Astrocyte of the cerebellum (primary cell): Measurements from ENCODE around the gene DTNBP1.

Experiments
- DNase-seq: peaks from one replicate; pipeline ENCODE4 v3.0.0-alpha.2; 2011; ENCODE audit warnings: low read depth
- H3K4me3 ChIP-seq: 2 replicates; pipeline ENCODE4 v1.5.1; 2011; ENCODE audit warnings: mild to moderate bottlenecking, low read depth, low read length, moderate library complexity
- CTCF ChIP-seq: IDR thresholded peaks from 2 replicates; pipeline ENCODE4 v1.5.1; 2012; ENCODE audit warnings: low read length, low read depth, moderate library complexity, mild to moderate bottlenecking; ENCODE audit errors: missing control alignments
- in situ Hi-C: cut with HindIII; loops from 2 replicates; pipeline ENCODE4 v1.10.0; 2017; ENCODE audit warnings: low sequenced_read_pairs

Gene DTNBP1

GRCh38 chr6:15596186-15596896 lies 66.5 kb downstream of the DTNBP1 start:
- in situ Hi-C loops = no loop called here
- no peak for TF ChIP-seq CTCF
- DNase-seq = no peak
- H3K4me3 ChIP-seq = no peak overlapping the region

- no peak overlapping the region for H3K4me3 ChIP-seq
- in situ Hi-C loops = no loop called here
- DNase-seq = no peak
- no peak for TF ChIP-seq CTCF
Observed at GRCh38 chr6:15595461-15596173, 67.2 kb downstream of the DTNBP1 start.

- DNase-seq = no peak
- H3K4me3 ChIP-seq = no peak overlapping the region
- in situ Hi-C loops = no loop called here
- TF ChIP-seq CTCF = no peak
Observed at GRCh38 chr6:15594512-15595259, 68.1 kb downstream of the DTNBP1 start.

- TF ChIP-seq CTCF = no peak
- in situ Hi-C loops = no loop called here
- DNase-seq = no peak
- no peak overlapping the region for H3K4me3 ChIP-seq
Observed at GRCh38 chr6:15593798-15594197, 69.0 kb downstream of the DTNBP1 start.

- DNase-seq = no peak
- in situ Hi-C loops = no loop called here
- H3K4me3 ChIP-seq = no peak overlapping the region
- no peak for TF ChIP-seq CTCF
Observed at GRCh38 chr6:15592610-15593009, 70.2 kb downstream of the DTNBP1 start.

GRCh38 chr6:15588971-15589634 lies 73.7 kb downstream of the DTNBP1 start:
- in situ Hi-C loops = no loop called here
- peak; percentile 48 for DNase-seq
- no peak overlapping the region for H3K4me3 ChIP-seq
- no peak for TF ChIP-seq CTCF
